ENCODE results near the gene CARD11.

GRCh38 chr7:2944739-2945138 is 98.9 kb downstream of the CARD11 start:
- no peak for TF ChIP-seq CTCF (IDR thresholded peaks at IDR 0.05)
- TF ChIP-seq EP300 (IDR thresholded peaks at IDR 0.05; ENCODE audit: low read depth): no peak
